Fibroblast of peridontal ligament (primary cell): ENCODE data around the gene AADACL3.

ENCODE experiments used
- DNase-seq: peaks from one replicate; pipeline ENCODE4 v3.0.0-alpha.2; 2010; ENCODE audit errors: extremely low read depth

AADACL3 gene

GRCh38 chr1:12764016-12764415, 48.1 kb downstream of the AADACL3 start:
- no peak for DNase-seq

- no peak for DNase-seq
Measured at GRCh38 chr1:12769031-12769430, 53.1 kb downstream of the AADACL3 start.

GRCh38 chr1:12769976-12770505, 54.1 kb downstream of the AADACL3 start:
- no peak for DNase-seq

- DNase-seq: no peak
Measured at GRCh38 chr1:12770620-12771019, 54.7 kb downstream of the AADACL3 start.

- DNase-seq: no peak
Measured at GRCh38 chr1:12771186-12771585, 55.3 kb downstream of the AADACL3 start.

- DNase-seq: no peak
Measured at GRCh38 chr1:12772520-12772919, 56.6 kb downstream of the AADACL3 start.

GRCh38 chr1:12773438-12773837, 57.5 kb downstream of the AADACL3 start, which contains the start of gene PRAMEF12:
Gene PRAMEF12, plus strand, starts transcription at chr1:12773738. Its CDS starts 1,130 bp downstream, at chr1:12774868.
- no peak for DNase-seq

GRCh38 chr1:12774801-12775345, 59.0 kb downstream of the AADACL3 start:
- no peak for DNase-seq

GRCh38 chr1:12775443-12775842, 59.5 kb downstream of the AADACL3 start:
- no peak for DNase-seq

- DNase-seq: no peak
Measured at GRCh38 chr1:12776801-12777557, 61.1 kb downstream of the AADACL3 start.
